ENCODE results near the gene LDLRAD4. TPM values are rescaled to one million over a fixed set of nuclear protein-coding genes. Genes with fewer than 3 reads are reported as not detected.

Gene LDLRAD4
- total RNA-seq, 2 experiments from 2014 or later, result 37.3 to 38.5 TPM

GRCh38 chr18:13618760-13619438, 400.3 kb downstream of the LDLRAD4 start:
- no peak for DNase-seq
- Mint-ChIP-seq H3K9me3 (no peaks in the 10 kb centered on the region), H3K27me3 (no peaks in the 10 kb centered on the region), H3K36me3 (ENCODE audit: low read depth) (peaks cover 10% of the 10 kb centered on the region), H3K4me3 (no peak overlapping the region), H3K27ac (no peak overlapping the region), H3K4me1 (ENCODE audit: low read depth) (peaks cover 51% of the 10 kb centered on the region)
- ATAC-seq, result no peak
- ChIA-PET CTCF (no interaction called here), POLR2A (no interaction called here)
- intact Hi-C loops (cut with micrococcal nuclease), result loop anchor here (10.0 kb wide), 2 partner anchors 164 to 404 kb away; partner anchors contain the start of gene LDLRAD4
- TF ChIP-seq CTCF (IDR thresholded peaks at IDR 0.05), result no peak

- Mint-ChIP-seq H3K4me1 (ENCODE audit: low read depth) (peaks cover 44% of the 10 kb centered on the region), H3K4me3 (no peak overlapping the region), H3K27me3 (no peaks in the 10 kb centered on the region), H3K9me3 (no peaks in the 10 kb centered on the region), H3K36me3 (ENCODE audit: low read depth) (peaks cover 10% of the 10 kb centered on the region), H3K27ac (no peak overlapping the region)
- ChIA-PET CTCF (no interaction called here), POLR2A (no interaction called here)
- intact Hi-C loops (cut with micrococcal nuclease), result loop anchor here (10.0 kb wide), 2 partner anchors 165 to 405 kb away; partner anchors contain the start of gene LDLRAD4
- no peak for TF ChIP-seq CTCF (IDR thresholded peaks at IDR 0.05)
- DNase-seq, result no peak
- no peak for ATAC-seq
Observed at GRCh38 chr18:13619505-13620205, 401.1 kb downstream of the LDLRAD4 start.

GRCh38 chr18:13620206-13620672, 401.7 kb downstream of the LDLRAD4 start:
- Mint-ChIP-seq H3K9me3 (no peaks in the 10 kb centered on the region), H3K36me3 (ENCODE audit: low read depth) (peaks cover 10% of the 10 kb centered on the region), H3K4me3 (no peak overlapping the region), H3K27ac (no peak overlapping the region), H3K27me3 (no peaks in the 10 kb centered on the region), H3K4me1 (ENCODE audit: low read depth) (peaks cover 41% of the 10 kb centered on the region)
- CTCF ChIA-PET, result interaction anchor here (1.4 kb wide), 1 partner anchor 9 kb away, joined by 5 read pairs; no protein-coding TSS in a partner anchor
- intact Hi-C loops (cut with micrococcal nuclease), result no loop called here
- DNase-seq, result no peak
- ATAC-seq, result no peak
- POLR2A ChIA-PET, result no interaction called here
- no peak for TF ChIP-seq CTCF (IDR thresholded peaks at IDR 0.05)

- no peak for DNase-seq
- no peak for ATAC-seq
- Mint-ChIP-seq H3K9me3 (no peaks in the 10 kb centered on the region), H3K27ac (no peak overlapping the region), H3K36me3 (ENCODE audit: low read depth) (peaks cover 10% of the 10 kb centered on the region), H3K4me1 (ENCODE audit: low read depth) (peaks cover 39% of the 10 kb centered on the region), H3K4me3 (no peak overlapping the region), H3K27me3 (no peaks in the 10 kb centered on the region)
- POLR2A ChIA-PET, result interaction anchor here (1.1 kb wide), 1 partner anchor 9 kb away, joined by 4 read pairs; no protein-coding TSS in a partner anchor
- intact Hi-C loops (cut with micrococcal nuclease), result no loop called here
- CTCF ChIA-PET, result interaction anchor here (1.4 kb wide), 1 partner anchor 9 kb away, joined by 5 read pairs; no protein-coding TSS in a partner anchor
- TF ChIP-seq CTCF (IDR thresholded peaks at IDR 0.05), result no peak
Observed at GRCh38 chr18:13620818-13621445, 402.4 kb downstream of the LDLRAD4 start.
